Stimulated activated CD4-positive, alpha-beta T cell treated with anti-CD3 and anti-CD28 coated beads, Interleukin-1b, Interleukin-23, amount 100 ng/mL, for 24 hours (primary cell): ENCODE measurements around the gene PRXL2C.

Experiments used
- DNase-seq, 4 experiments: peaks; one replicate each; pipeline ENCODE4 v3.0.0-alpha.2; 2020; ENCODE audit warnings: low read depth in 4 of 4, low spot score in 1 of 4

Gene PRXL2C

GRCh38 chr9:96612966-96613589 lies 42.0 kb downstream of the PRXL2C start:
- no peak for DNase-seq

- no peak for DNase-seq
Observed at GRCh38 chr9:96612105-96612965, 42.8 kb downstream of the PRXL2C start.

- DNase-seq, result no peak
Observed at GRCh38 chr9:96611302-96611701, 43.8 kb downstream of the PRXL2C start.

- no peak for DNase-seq
Observed at GRCh38 chr9:96609732-96610131, 45.4 kb downstream of the PRXL2C start.

- DNase-seq, result no peak
Observed at GRCh38 chr9:96607971-96608370, 47.1 kb downstream of the PRXL2C start.

GRCh38 chr9:96605328-96605727 lies 49.8 kb downstream of the PRXL2C start:
- no peak for DNase-seq

- no peak for DNase-seq
Observed at GRCh38 chr9:96604004-96604319, 51.2 kb downstream of the PRXL2C start.

- no peak for DNase-seq
Observed at GRCh38 chr9:96603305-96604003, 51.7 kb downstream of the PRXL2C start.

- DNase-seq, result no peak
Observed at GRCh38 chr9:96599298-96599697, 55.8 kb downstream of the PRXL2C start.

- DNase-seq, result no peak
Observed at GRCh38 chr9:96596601-96597111, 58.5 kb downstream of the PRXL2C start.
